Epithelial cell of esophagus (primary cell): ENCODE results near the gene CORO2B.

ENCODE experiments used
- DNase-seq: peaks from one replicate; pipeline ENCODE4 v3.0.0; 2010; ENCODE audit warnings: low read depth
- H3K4me3 ChIP-seq: 2 replicates; pipeline ENCODE4 v1.5.1; 2011; ENCODE audit warnings: mild to moderate bottlenecking, low read length, control low read depth
- CTCF ChIP-seq: IDR thresholded peaks from 2 replicates; pipeline ENCODE4 v1.5.1; 2011; ENCODE audit warnings: low read depth, mild to moderate bottlenecking, low read length, control low read depth, inconsistent platforms; ENCODE audit not compliant: insufficient read depth; ENCODE audit errors: missing control alignments

Gene CORO2B

GRCh38 chr15:68627476-68627875 is 48.7 kb downstream of the CORO2B start:
- no peak overlapping the region for H3K4me3 ChIP-seq
- TF ChIP-seq CTCF: no peak
- no peak for DNase-seq

GRCh38 chr15:68627995-68628394 is 49.2 kb downstream of the CORO2B start:
- no peak overlapping the region for H3K4me3 ChIP-seq
- TF ChIP-seq CTCF: no peak
- no peak for DNase-seq

- no peak overlapping the region for H3K4me3 ChIP-seq
- TF ChIP-seq CTCF: no peak
Measured at GRCh38 chr15:68629519-68630210, 50.9 kb downstream of the CORO2B start.

GRCh38 chr15:68630211-68630555 is 51.4 kb downstream of the CORO2B start:
- TF ChIP-seq CTCF: no peak
- DNase-seq: no peak
- no peak overlapping the region for H3K4me3 ChIP-seq

More at GRCh38 chr15:68629519-68630210, 50.9 kb downstream of the CORO2B start:
- no peak for DNase-seq

DNA sequence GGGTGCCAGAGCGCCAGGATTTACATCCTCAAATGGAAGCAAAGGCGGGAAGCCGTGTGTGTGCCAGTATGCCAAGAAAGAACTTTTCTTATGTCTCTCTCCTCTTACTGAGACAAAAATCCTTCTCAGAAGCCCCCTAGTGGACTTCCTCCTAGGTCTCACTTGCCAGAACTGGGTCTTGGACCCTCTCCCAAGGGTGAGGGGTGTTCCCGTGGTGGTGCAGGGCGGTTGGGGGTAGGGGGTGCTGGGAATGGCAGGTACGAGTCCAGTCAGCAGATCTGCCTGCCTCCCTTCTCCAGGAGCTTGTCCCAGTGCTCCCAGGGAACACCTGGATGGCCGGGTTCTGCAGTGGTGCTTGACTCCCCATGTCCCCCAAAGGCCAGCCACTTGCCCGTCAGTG is 52.0 kb downstream of the CORO2B start:
- no peak for TF ChIP-seq CTCF
- no peak overlapping the region for H3K4me3 ChIP-seq
- no peak for DNase-seq

- TF ChIP-seq CTCF: no peak
- no peak overlapping the region for H3K4me3 ChIP-seq
- no peak for DNase-seq
Measured at GRCh38 chr15:68631601-68632051, 52.8 kb downstream of the CORO2B start.

- H3K4me3 ChIP-seq: no peak overlapping the region
- no peak for DNase-seq
- TF ChIP-seq CTCF: no peak
Measured at GRCh38 chr15:68632101-68632500, 53.3 kb downstream of the CORO2B start.
